H7 (cell line): ENCODE results near the gene AKAP9. TPM values are rescaled to one million over a fixed set of nuclear protein-coding genes. Genes with fewer than 3 reads are reported as not detected.
"Not testable (repeated sequence)": the region's sequence is repeated elsewhere in the genome, so short reads cannot be mapped to it uniquely, and the experiment has no call there.

Source experiments
- DNase-seq: peaks from one replicate; pipeline ENCODE4 v3.0.0; 2012
- H3K27me3 ChIP-seq: 2 replicates; pipeline ENCODE4 v1.6.0; 2011; ENCODE audit warnings: mild to moderate bottlenecking, low read length; ENCODE audit not compliant: control insufficient read depth, insufficient read depth
- H3K36me3 ChIP-seq: replicated peaks from 2 replicates; pipeline ENCODE4 v1.5.1; 2011; ENCODE audit warnings: low read length; ENCODE audit not compliant: control insufficient read depth, insufficient read depth
- H3K4me3 ChIP-seq: 2 replicates; pipeline ENCODE4 v1.5.1; 2011; ENCODE audit warnings: low read depth, mild to moderate bottlenecking, control low read depth, low read length, moderate library complexity; ENCODE audit not compliant: insufficient read depth
- total RNA-seq: library from RNA; depleted of rRNA; stranded (reverse); fragments of >200 nt; shearing (Covaris generic); gene quantifications from 2 replicates; pipeline ENCODE4 v1.2.3, GENCODE V29; 2014

The AKAP9 gene
- total RNA-seq, 1 experiment from 2014 or later = 9.5 TPM

DNA sequence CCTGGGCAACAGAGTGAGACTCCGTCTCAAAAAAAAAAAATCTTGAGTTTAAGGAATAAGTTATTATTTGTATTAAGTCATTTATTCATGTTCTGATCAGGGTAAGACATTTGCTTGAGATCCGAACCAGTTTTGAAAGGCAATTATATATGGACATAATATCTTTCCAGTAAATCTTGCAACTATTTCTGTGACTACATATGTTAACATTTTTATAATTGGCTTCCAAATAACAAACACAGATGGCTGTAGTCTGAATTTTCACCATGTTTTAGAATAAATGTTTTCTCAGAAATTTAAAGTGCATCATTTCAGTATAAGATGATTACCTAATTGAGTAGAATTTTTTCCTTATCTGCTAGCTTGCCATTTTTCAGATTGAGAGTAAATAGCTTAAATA, 21.2 kb downstream of the AKAP9 start:
- no peak overlapping the region for H3K4me3 ChIP-seq
- H3K36me3 ChIP-seq = no peaks in the 10 kb centered on the region
- no peak for DNase-seq
- no peaks in the 10 kb centered on the region for H3K27me3 ChIP-seq

DNA sequence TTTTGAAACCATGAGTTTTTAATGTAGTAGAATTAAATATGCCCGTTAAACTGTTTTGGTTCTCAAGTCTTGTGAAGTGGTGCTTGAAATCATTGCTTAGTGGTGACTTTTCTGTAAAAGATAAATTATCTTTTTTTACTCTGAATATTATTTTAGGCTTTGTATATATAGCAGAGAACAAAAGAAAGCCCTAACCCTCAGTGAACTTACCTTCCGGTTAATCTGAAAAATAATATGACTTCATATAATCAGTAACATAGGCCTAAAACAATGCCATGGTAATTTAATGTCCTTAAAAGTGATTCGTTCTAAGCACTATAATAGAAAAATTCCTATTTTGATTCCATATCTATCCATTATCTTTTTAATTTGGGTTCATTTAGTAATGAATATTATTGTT, 21.8 kb downstream of the AKAP9 start:
- H3K4me3 ChIP-seq = no peak overlapping the region
- H3K27me3 ChIP-seq = no peaks in the 10 kb centered on the region
- no peak for DNase-seq
- H3K36me3 ChIP-seq = no peaks in the 10 kb centered on the region

DNA sequence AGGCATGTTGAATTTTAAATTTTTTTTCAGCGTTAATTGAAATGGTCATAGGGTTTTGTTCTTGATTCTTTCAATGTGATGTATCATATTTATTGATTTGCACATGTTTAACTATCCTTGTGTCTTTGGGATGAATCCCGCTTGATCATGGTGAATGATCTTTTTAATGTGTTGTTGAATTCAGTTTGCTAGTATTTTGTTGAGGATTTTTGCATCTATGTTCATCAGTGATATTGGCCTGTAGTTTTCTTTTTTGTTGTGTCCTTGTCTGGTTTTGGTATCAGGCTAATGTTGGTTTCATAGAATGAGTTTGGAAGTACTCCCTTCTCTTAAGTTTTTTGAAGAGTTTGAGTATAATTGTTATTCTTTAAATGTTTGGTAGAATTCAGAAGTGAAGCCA, 26.9 kb downstream of the AKAP9 start:
- H3K36me3 ChIP-seq, H3K4me3 ChIP-seq, DNase-seq, H3K27me3 ChIP-seq: not testable (repeated sequence)

DNA sequence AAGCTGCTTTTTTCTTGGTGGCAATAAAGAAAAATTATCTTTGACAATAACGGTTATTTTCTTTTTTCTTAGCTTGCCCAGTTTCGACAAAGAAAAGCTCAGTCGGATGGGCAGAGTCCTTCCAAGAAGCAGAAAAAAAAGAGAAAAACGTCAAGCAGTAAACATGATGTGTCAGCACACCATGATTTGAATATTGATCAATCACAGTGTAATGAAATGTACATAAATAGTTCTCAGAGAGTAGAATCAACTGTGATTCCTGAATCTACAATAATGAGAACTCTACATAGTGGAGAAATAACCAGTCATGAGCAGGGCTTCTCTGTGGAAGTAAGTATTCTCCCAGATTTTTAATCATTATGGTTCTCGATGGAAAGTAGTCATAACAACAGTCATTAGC, 33.0 kb downstream of the AKAP9 start:
- Histone ChIP-seq H3K36me3 (no peaks in the 10 kb centered on the region), H3K4me3 (no peak overlapping the region)

DNA sequence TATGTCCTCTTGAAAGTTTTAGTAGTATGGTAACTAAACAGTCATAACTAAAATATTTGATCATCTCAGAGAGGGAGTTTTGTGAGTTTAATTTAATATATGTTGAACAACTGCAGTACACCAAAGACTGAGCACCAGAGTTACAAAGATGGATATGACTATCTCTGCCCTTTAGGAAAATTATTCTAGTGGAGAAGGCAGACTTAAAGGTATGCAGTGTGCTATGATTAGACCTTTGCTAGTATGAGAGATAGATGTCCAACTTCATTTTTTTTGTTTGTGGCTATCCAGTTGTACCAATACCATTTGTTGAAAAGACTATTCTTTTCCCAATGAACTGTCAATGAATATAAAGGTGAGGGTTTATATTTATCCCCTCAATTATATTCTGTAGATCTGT, 33.4 kb downstream of the AKAP9 start:
- no peak overlapping the region for H3K4me3 ChIP-seq
- no peaks in the 10 kb centered on the region for H3K36me3 ChIP-seq
- DNase-seq = no peak
- no peaks in the 10 kb centered on the region for H3K27me3 ChIP-seq

More for the DNA sequence above, 33.0 kb downstream of the AKAP9 start:
- DNase-seq = no peak
- no peaks in the 10 kb centered on the region for H3K27me3 ChIP-seq

DNA sequence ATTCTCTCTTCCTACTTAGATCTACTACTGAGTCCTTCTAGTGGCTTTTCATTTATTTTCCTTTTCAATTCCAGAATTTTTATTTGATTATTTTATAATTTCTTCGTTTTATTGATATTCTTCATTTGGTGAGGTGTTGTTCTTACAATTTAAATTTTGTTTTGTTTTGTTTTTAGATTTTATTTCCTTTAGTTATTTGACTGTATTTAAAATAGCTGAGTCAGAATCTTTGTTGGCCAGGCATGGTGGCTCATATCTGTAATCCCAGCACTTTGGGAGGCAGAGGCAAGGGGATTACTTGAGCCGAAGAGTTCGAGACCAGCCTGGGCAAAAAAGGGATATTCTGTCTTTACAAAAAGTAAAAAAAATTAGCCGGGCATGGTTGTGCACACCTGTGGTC, 36.1 kb downstream of the AKAP9 start:
- no peak overlapping the region for H3K4me3 ChIP-seq
- no peak for DNase-seq
- H3K27me3 ChIP-seq = no peaks in the 10 kb centered on the region
- H3K36me3 ChIP-seq = no peaks in the 10 kb centered on the region

DNA sequence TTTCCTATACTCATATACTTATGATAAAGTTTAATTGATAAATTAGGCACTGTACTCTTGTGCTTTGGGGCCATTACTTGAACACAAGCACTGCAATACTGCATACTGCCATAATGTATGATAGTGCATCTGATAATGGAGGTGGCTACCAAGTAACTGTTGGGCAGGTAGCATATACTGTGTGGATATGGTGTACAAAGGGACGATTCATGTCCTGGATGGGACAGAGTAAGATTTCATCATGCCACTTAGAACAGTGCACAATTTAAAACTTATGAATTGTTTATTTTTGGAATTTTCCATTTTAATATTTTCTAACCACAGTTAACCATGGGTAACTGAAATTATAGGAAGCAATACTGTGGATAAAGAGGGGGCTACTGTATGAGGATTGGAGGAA, 38.9 kb downstream of the AKAP9 start:
- no peaks in the 10 kb centered on the region for H3K36me3 ChIP-seq
- no peak for DNase-seq
- H3K4me3 ChIP-seq = no peak overlapping the region

DNA sequence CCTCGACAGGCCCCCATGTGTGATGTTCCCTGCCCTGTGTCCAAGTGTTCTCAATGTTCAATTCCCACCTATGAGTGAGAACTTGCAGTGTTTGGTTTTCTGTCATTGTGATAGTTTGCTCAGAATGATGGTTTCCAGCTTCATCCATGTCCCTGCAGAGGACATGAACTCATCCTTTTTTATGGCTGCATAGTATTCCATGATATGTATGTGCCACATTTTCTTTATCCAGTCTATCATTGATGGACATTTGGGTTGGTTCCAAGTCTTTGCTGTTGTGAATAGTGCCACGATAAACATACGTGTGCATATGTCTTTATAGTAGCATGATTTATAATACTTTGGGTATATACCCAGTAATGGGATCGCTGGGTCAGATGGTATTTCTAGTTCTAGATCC, 41.7 kb downstream of the AKAP9 start:
- not testable (repeated sequence) for DNase-seq, H3K4me3 ChIP-seq, H3K36me3 ChIP-seq, H3K27me3 ChIP-seq

More for the DNA sequence above, 38.9 kb downstream of the AKAP9 start:
- no peaks in the 10 kb centered on the region for H3K27me3 ChIP-seq

DNA sequence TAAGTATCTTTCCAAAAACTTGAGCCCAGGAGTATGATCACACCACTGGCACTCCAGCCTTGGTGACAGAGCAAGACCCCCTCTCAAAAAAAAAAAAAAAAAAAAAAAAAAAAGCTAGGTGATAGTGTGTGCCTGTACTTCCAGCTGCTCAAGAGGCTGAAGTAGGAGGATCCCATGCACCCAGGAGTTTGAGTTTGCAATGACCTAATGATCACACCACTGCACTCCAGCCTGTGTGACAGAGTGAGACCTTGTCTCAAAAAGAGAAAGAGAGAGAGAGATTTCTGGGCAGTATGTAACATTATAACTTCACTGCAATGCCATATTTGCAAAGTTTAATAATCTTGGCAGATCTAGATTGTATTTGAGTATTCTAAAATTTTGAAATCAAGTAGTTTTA, 47.6 kb downstream of the AKAP9 start:
- no peak overlapping the region for H3K4me3 ChIP-seq
- no peaks in the 10 kb centered on the region; the same call in none of the 2 replicates for H3K36me3 ChIP-seq
- no peaks in the 10 kb centered on the region for H3K27me3 ChIP-seq
- DNase-seq = no peak

DNA sequence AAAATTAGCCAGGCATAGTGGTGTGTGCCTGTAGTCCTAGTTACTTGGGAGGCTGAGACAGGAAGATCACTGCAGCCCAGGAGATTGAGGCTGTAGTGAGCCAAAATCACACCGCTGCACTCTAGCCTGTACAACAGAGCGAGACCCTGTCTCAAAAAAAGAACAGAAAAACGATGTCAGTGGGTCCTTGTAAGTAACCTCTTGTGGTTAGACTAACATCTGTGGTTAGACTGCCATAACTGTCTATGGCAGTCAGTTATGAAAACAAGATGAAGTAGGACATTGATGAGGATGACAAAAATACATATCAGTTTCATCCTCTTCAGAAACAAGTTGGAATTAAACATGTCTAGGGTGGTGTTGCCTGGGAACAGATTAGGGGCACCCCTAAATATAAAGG, 53.3 kb downstream of the AKAP9 start:
- DNase-seq = no peak
- Histone ChIP-seq H3K4me3 (no peak overlapping the region), H3K36me3 (peaks cover 1% of the 10 kb centered on the region), H3K27me3 (no peaks in the 10 kb centered on the region)

DNA sequence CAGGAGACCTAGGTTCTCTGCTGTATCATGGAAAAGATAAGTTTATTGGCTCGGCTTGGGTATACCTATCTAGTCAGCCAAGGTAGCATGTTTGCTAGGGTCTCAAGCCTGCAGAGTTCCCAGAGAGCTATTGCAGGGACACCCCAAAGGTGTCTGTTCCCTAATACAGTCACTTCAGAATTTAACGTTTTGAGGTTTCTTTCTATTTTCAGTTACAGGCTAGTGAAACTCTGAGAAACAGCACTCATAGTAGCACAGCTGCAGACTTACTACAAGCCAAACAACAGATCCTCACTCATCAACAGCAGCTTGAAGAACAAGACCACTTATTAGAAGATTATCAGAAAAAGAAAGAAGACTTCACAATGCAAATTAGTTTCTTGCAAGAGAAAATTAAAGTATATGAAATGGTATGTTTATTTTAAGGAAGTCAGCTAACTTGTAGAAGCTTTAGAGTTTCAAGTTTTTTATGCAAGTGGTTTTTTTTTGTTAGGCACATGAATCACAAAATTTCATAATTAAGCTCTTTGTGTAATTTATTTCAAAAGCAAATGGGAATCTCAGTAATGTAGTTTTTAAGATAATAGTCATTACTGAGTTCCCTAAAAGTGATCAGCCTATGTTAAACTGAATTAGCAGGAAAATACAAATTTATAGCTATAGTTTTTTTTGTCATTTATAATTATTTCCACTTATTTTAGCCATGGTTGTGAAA, 54.9 kb downstream of the AKAP9 start:
- H3K36me3 ChIP-seq = peaks cover 1% of the 10 kb centered on the region

DNA sequence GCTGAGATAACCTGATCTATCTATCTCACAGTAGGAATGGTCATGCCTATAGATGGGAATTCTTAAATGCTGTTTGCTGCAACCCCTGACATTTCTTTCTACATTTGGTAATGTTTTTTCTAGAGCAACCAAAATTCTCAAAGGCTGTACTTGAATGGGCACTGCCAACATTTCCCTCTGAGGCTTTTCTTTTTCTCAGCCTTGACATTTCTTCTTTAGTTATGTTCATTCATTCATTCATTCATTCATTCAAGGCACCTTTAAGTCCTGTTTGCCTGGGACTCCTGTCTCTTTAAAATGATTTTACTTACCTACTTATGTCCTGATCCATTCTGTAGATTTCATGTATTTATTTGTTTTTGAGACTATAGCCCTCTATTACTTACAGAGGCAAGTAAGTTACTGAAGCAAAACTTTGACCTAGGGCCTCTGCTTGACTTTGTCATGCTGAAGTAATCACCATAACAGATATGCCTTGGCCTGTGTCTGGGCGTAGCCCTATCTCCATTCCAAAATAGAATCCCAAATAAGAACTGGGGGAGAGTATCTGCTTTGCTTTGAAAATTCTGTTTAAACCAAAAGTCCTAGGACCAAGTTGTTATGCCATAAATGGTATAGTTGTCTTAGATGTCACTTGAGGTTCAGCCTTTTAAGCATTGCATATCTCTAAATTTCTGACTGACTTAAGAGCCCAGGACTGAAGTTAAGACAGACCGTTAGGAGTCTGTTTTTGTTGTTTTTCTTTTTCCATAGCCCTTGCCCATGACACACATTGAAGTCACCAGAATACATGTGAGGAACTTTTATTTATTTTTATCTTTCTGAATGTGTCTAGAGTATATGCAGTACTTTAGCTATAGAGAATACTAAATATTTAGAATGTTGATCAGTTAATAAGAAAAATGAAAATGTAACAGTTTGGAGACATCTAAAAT, 59.2 kb downstream of the AKAP9 start:
- H3K27me3 ChIP-seq = no peaks in the 10 kb centered on the region
- H3K36me3 ChIP-seq = peaks cover 1% of the 10 kb centered on the region; the same call in 1 of the 2 replicates
- H3K4me3 ChIP-seq = no peak overlapping the region
- DNase-seq = no peak

More for the DNA sequence above, 54.9 kb downstream of the AKAP9 start:
- H3K4me3 ChIP-seq = no peak overlapping the region
- DNase-seq = no peak
- no peaks in the 10 kb centered on the region for H3K27me3 ChIP-seq

DNA sequence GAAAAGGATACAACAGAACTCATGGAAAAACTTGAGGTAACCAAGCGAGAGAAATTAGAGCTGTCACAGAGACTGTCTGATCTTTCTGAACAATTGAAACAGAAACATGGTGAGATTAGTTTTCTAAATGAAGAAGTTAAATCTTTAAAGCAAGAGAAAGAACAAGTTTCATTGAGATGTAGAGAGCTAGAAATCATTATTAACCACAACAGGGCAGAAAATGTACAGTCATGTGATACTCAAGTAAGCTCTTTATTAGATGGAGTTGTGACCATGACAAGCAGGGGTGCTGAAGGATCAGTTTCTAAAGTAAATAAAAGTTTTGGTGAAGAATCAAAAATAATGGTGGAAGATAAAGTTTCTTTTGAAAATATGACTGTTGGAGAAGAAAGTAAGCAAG, 62.1 kb downstream of the AKAP9 start:
- Histone ChIP-seq H3K27me3 (peaks cover 2% of the 10 kb centered on the region; the same call in 1 of the 2 replicates), H3K4me3 (no peak overlapping the region), H3K36me3 (no peaks in the 10 kb centered on the region)
- no peak for DNase-seq

DNA sequence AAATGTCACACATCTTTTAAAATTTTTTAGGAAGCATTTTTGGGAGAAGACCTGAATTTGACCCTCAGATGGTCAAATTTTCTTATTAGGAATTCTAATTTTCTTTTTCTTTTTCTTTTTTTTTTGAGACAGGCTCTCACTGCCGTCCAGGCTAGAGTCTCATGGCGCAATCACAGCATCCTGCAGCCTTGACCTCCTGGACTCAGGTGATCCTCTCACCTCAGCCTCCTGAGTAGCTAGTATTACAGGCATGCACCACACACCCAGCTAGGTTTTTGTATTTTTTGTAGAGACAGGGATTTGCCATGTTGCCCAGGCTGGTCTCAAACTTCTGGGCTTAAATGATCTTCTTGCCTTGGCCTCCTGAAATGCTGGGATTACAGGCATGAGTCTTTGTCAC, 65.4 kb downstream of the AKAP9 start:
- H3K4me3 ChIP-seq = no peak overlapping the region
- H3K27me3 ChIP-seq = peaks cover 3% of the 10 kb centered on the region; the same call in 1 of the 2 replicates
- H3K36me3 ChIP-seq = no peaks in the 10 kb centered on the region
- no peak for DNase-seq

DNA sequence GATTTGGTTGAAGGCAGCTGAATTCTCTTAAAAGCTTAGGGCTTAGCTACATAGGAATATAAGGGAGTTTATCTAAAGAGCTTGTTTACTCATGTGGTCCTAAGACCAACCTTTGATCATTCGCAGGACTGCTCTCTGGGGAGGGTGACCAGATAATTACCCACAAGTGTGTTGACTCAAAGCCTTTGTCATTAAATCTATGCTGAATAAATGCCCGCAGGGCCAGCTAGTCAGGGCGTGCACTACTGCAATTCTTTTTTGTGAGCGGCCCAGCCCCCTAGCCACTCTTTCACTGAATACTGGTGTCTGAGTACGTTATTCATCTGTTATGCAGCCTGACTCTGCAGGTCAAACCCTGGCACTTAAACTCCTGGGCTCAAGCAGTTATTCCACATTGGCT, 69.6 kb downstream of the AKAP9 start:
- Histone ChIP-seq H3K4me3 (no peak overlapping the region), H3K27me3 (peaks cover 8% of the 10 kb centered on the region; the same call in 1 of the 2 replicates), H3K36me3 (no peaks in the 10 kb centered on the region; the same call in 1 of the 2 replicates)
- no peak for DNase-seq
